Mesothelial cell of epicardium (in vitro differentiated cells): ENCODE measurements around the gene NMB. TPM values are rescaled to one million over a fixed set of nuclear protein-coding genes. Genes with fewer than 3 reads are reported as not detected.
"Not testable (repeated sequence)": the region's sequence is repeated elsewhere in the genome, so short reads cannot be mapped to it uniquely, and the experiment has no call there.

ENCODE experiments used
- DNase-seq, 2 experiments: peaks; one replicate each; pipeline ENCODE4 v3.0.0; 2021; ENCODE audit warnings: low spot score in 2 of 2; ENCODE audit not compliant: unreplicated experiment in 2 of 2
- H3K27ac Mint-ChIP-seq: 2 replicates; pipeline ENCODE4 v1.8.0; 2021; ENCODE audit warnings: mixed read lengths
- H3K27me3 Mint-ChIP-seq: 2 replicates; pipeline ENCODE4 v1.8.0; 2021; ENCODE audit warnings: low read depth, mixed read lengths
- H3K36me3 Mint-ChIP-seq: 2 replicates; pipeline ENCODE4 v1.8.0; 2021; ENCODE audit warnings: mixed read lengths
- H3K4me1 Mint-ChIP-seq: 2 replicates; pipeline ENCODE4 v1.8.0; 2021; ENCODE audit warnings: mixed read lengths
- H3K4me3 Mint-ChIP-seq: 2 replicates; pipeline ENCODE4 v1.8.0; 2021; ENCODE audit warnings: mild to moderate bottlenecking, moderate library complexity, mixed read lengths
- H3K9me3 Mint-ChIP-seq: 2 replicates; pipeline ENCODE4 v1.8.0; 2021; ENCODE audit warnings: mixed read lengths
- CTCF ChIP-seq: fragments of 200-600 bp; sonication (generic); IDR thresholded peaks from one replicate; pipeline ENCODE4 v1.5.0; 2021; ENCODE audit warnings: antibody characterized with exemption; ENCODE audit not compliant: unreplicated experiment
- total RNA-seq: library from RNA; stranded (reverse); gene quantifications from 3 replicates; pipeline ENCODE4 v1.2.1, GENCODE V29; 2021

NMB gene
- total RNA-seq, 1 donor from 2014 or later = 7.6 TPM

- Mint-ChIP-seq H3K27ac (no peak overlapping the region), H3K36me3 (peaks cover 37% of the 10 kb centered on the region)
- TF ChIP-seq CTCF = no peak
These were observed 10.3 kb downstream of the NMB start for GRCh38 chr15:84647726-84648125.

GRCh38 chr15:84645997-84646396, 12.0 kb downstream of the NMB start:
- Mint-ChIP-seq H3K4me3 (no peak overlapping the region), H3K4me1 (no peaks in the 10 kb centered on the region), H3K27me3 (no peaks in the 10 kb centered on the region), H3K27ac (no peak overlapping the region), H3K36me3 (peaks cover 34% of the 10 kb centered on the region), H3K9me3 (no peaks in the 10 kb centered on the region)
- no peak for TF ChIP-seq CTCF
- no peak for DNase-seq

More at GRCh38 chr15:84647726-84648125, 10.3 kb downstream of the NMB start:
- Mint-ChIP-seq H3K9me3 (no peaks in the 10 kb centered on the region), H3K4me1 (peaks cover 9% of the 10 kb centered on the region), H3K27me3 (no peaks in the 10 kb centered on the region), H3K4me3 (no peak overlapping the region)
- no peak for DNase-seq

- peaks cover 36% of the 10 kb centered on the region for H3K36me3 Mint-ChIP-seq
These were observed 12.5 kb downstream of the NMB start for GRCh38 chr15:84645496-84645895.

GRCh38 chr15:84643838-84644237, 14.2 kb downstream of the NMB start:
- Mint-ChIP-seq H3K4me1 (no peaks in the 10 kb centered on the region), H3K4me3 (no peak overlapping the region), H3K9me3 (no peaks in the 10 kb centered on the region), H3K27ac (no peak overlapping the region), H3K27me3 (no peaks in the 10 kb centered on the region), H3K36me3 (peaks cover 40% of the 10 kb centered on the region)
- no peak for TF ChIP-seq CTCF
- no peak for DNase-seq

More at GRCh38 chr15:84645496-84645895, 12.5 kb downstream of the NMB start:
- no peak for TF ChIP-seq CTCF
- no peaks in the 10 kb centered on the region for H3K9me3 Mint-ChIP-seq
- H3K27me3 Mint-ChIP-seq = no peaks in the 10 kb centered on the region
- no peak for DNase-seq
- H3K4me1 Mint-ChIP-seq = no peaks in the 10 kb centered on the region
- no peak overlapping the region for H3K4me3 Mint-ChIP-seq
- no peak overlapping the region for H3K27ac Mint-ChIP-seq

GRCh38 chr15:84642640-84643039, 15.4 kb downstream of the NMB start:
- H3K27ac Mint-ChIP-seq, H3K9me3 Mint-ChIP-seq, H3K27me3 Mint-ChIP-seq, DNase-seq, H3K4me1 Mint-ChIP-seq, H3K4me3 Mint-ChIP-seq: not testable (repeated sequence)
- H3K36me3 Mint-ChIP-seq = peaks cover 33% of the 10 kb centered on the region

- not testable (repeated sequence) for H3K27me3 Mint-ChIP-seq, DNase-seq, H3K27ac Mint-ChIP-seq, H3K4me1 Mint-ChIP-seq, H3K9me3 Mint-ChIP-seq, H3K4me3 Mint-ChIP-seq
- peaks cover 32% of the 10 kb centered on the region for H3K36me3 Mint-ChIP-seq
These were observed 16.1 kb downstream of the NMB start for GRCh38 chr15:84641871-84642270.

GRCh38 chr15:84638103-84638502, 19.9 kb downstream of the NMB start:
- no peak for DNase-seq
- Mint-ChIP-seq H3K36me3 (peaks cover 27% of the 10 kb centered on the region), H3K4me3 (no peak overlapping the region), H3K27ac (no peak overlapping the region), H3K27me3 (peaks cover 7% of the 10 kb centered on the region), H3K9me3 (no peaks in the 10 kb centered on the region), H3K4me1 (peaks cover 13% of the 10 kb centered on the region)
- no peak for TF ChIP-seq CTCF
